IMR-90 (cell line): ENCODE data around the gene TMEM131.

Experiments used
- BHLHE40 ChIP-seq: fragments of 150-350 bp; IDR thresholded peaks from 2 replicates; pipeline ENCODE4 v1.6.1; 2016; ENCODE audit warnings: mild to moderate bottlenecking, low read depth, low read length
- FOS ChIP-seq: fragments of 150-350 bp; IDR thresholded peaks from 2 replicates; pipeline ENCODE4 v1.6.1; 2016; ENCODE audit warnings: low read depth, low read length
- MAFK ChIP-seq: IDR thresholded peaks from 2 replicates; pipeline ENCODE4 v1.6.1; 2012; ENCODE audit warnings: low read depth, low read length, improper control_type of control experiment
- MAZ ChIP-seq: IDR thresholded peaks from 2 replicates; pipeline ENCODE4 v1.6.1; 2012; ENCODE audit warnings: low read depth, mild to moderate bottlenecking, low read length, improper control_type of control experiment, moderate library complexity, borderline replicate concordance
- MXI1 ChIP-seq: IDR thresholded peaks from 2 replicates; pipeline ENCODE4 v1.6.1; 2012; ENCODE audit warnings: low read depth, mild to moderate bottlenecking, low read length, moderate library complexity, borderline replicate concordance
- POLR2A ChIP-seq: IDR thresholded peaks from 2 replicates; pipeline ENCODE4 v1.6.1; 2012; ENCODE audit warnings: mild to moderate bottlenecking, low read depth, low read length
- RAD21 ChIP-seq: IDR thresholded peaks from 2 replicates; pipeline ENCODE4 v1.6.1; 2012; ENCODE audit warnings: low read length, improper control_type of control experiment
- RCOR1 ChIP-seq: IDR thresholded peaks from 2 replicates; pipeline ENCODE4 v1.6.1; 2012; ENCODE audit warnings: mild to moderate bottlenecking, low read length, improper control_type of control experiment; ENCODE audit not compliant: insufficient replicate concordance
- RFX5 ChIP-seq: IDR thresholded peaks from 2 replicates; pipeline ENCODE4 v1.8.0; 2012; ENCODE audit warnings: low read depth, mild to moderate bottlenecking, low read length, moderate library complexity
- SMC3 ChIP-seq: fragments of 150-350 bp; IDR thresholded peaks from 2 replicates; pipeline ENCODE4 v1.6.1; 2016; ENCODE audit warnings: low read depth, mild to moderate bottlenecking, antibody characterized with exemption, low read length, moderate library complexity
- TF ChIP-seq, protein P1 (sequence below): conservative IDR thresholded peaks from 2 replicates; pipeline ENCODE4 v1.5.1; 2012; ENCODE audit warnings: mild to moderate bottlenecking, low read depth, low read length, improper control_type of control experiment
- TF ChIP-seq, protein P2 (sequence below): fragments of 150-350 bp; IDR thresholded peaks from 2 replicates; pipeline ENCODE4 v1.6.1; 2017; ENCODE audit warnings: mild to moderate bottlenecking, antibody characterized with exemption, low read length, low read depth

DNA sequence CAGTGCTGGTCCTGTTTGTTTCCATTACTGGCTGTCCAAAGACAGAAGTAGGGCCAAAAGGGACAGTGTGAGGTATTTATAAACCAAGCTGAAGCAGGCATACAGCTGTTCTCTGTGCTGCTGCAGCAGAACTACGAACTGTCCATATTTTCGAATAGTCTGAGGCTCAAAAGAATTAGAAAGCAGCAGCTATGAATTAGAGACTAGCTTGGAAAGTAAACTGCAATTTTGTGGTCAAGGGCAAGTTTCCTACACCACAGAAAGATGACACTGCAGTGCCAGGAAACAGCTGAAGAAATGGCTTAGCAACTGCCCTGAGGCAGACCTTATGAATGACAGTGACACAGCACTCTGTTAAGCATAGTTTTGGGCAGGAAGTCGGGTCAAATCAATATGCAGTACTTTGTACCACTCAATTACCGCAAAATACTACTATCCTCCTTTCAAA is 125.3 kb downstream of the TMEM131 start:
- TF ChIP-seq MXI1 (no peak), MAFK (peak; percentile 59), BHLHE40 (no peak), POLR2A (no peak), RFX5 (no peak), RAD21 (peak; percentile 22; the same call in 1 of the 2 replicates), MAZ (no peak), SMC3 (no peak), RCOR1 (no peak), FOS (no peak)
- TF ChIP-seq, protein P1, sequence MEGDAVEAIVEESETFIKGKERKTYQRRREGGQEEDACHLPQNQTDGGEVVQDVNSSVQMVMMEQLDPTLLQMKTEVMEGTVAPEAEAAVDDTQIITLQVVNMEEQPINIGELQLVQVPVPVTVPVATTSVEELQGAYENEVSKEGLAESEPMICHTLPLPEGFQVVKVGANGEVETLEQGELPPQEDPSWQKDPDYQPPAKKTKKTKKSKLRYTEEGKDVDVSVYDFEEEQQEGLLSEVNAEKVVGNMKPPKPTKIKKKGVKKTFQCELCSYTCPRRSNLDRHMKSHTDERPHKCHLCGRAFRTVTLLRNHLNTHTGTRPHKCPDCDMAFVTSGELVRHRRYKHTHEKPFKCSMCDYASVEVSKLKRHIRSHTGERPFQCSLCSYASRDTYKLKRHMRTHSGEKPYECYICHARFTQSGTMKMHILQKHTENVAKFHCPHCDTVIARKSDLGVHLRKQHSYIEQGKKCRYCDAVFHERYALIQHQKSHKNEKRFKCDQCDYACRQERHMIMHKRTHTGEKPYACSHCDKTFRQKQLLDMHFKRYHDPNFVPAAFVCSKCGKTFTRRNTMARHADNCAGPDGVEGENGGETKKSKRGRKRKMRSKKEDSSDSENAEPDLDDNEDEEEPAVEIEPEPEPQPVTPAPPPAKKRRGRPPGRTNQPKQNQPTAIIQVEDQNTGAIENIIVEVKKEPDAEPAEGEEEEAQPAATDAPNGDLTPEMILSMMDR = no peak
- TF ChIP-seq, protein P2, sequence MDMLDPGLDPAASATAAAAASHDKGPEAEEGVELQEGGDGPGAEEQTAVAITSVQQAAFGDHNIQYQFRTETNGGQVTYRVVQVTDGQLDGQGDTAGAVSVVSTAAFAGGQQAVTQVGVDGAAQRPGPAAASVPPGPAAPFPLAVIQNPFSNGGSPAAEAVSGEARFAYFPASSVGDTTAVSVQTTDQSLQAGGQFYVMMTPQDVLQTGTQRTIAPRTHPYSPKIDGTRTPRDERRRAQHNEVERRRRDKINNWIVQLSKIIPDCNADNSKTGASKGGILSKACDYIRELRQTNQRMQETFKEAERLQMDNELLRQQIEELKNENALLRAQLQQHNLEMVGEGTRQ = no peak
